GM18526 (cell line): ENCODE results near the gene ACTN4.

Experiments used
- POLR2A ChIP-seq: IDR thresholded peaks from 3 replicates; pipeline ENCODE4 v1.6.1; 2011; ENCODE audit not compliant: insufficient read length; ENCODE audit errors: extremely low read depth

The ACTN4 gene

GRCh38 chr19:38736036-38736412 is 88.6 kb downstream of the ACTN4 start:
- no peak for TF ChIP-seq POLR2A

- TF ChIP-seq POLR2A: no peak
Observed at GRCh38 chr19:38736413-38737280, 89.2 kb downstream of the ACTN4 start.

GRCh38 chr19:38737281-38737865 is 89.9 kb downstream of the ACTN4 start:
- no peak for TF ChIP-seq POLR2A

- no peak for TF ChIP-seq POLR2A
Observed at GRCh38 chr19:38737921-38738737, 90.7 kb downstream of the ACTN4 start.

GRCh38 chr19:38739440-38740256 is 92.2 kb downstream of the ACTN4 start:
- TF ChIP-seq POLR2A: no peak

GRCh38 chr19:38740257-38740592 is 92.8 kb downstream of the ACTN4 start:
- no peak for TF ChIP-seq POLR2A

- no peak for TF ChIP-seq POLR2A
Observed at GRCh38 chr19:38740932-38741331, 93.5 kb downstream of the ACTN4 start.

- no peak for TF ChIP-seq POLR2A
Observed at GRCh38 chr19:38741670-38742069, 94.2 kb downstream of the ACTN4 start.

- TF ChIP-seq POLR2A: no peak
Observed at GRCh38 chr19:38742296-38742695, 94.8 kb downstream of the ACTN4 start.

- no peak for TF ChIP-seq POLR2A
Observed at GRCh38 chr19:38742906-38743305, 95.5 kb downstream of the ACTN4 start.

- no peak for TF ChIP-seq POLR2A
Observed at GRCh38 chr19:38743394-38744297, 96.2 kb downstream of the ACTN4 start.

GRCh38 chr19:38744298-38744681 is 96.8 kb downstream of the ACTN4 start, which contains the start of gene CAPN12:
Gene CAPN12 (minus strand): TSS chr19:38744474. CDS start chr19:38744165, 309 bp downstream.
- no peak for TF ChIP-seq POLR2A

- TF ChIP-seq POLR2A: no peak
Observed at GRCh38 chr19:38744874-38745273, 97.4 kb downstream of the ACTN4 start.

GRCh38 chr19:38745316-38745715 is 97.9 kb downstream of the ACTN4 start:
- no peak for TF ChIP-seq POLR2A

- no peak for TF ChIP-seq POLR2A
Observed at GRCh38 chr19:38759590-38760003, 112.1 kb downstream of the ACTN4 start.
